Fibroblast of lung (primary cell): ENCODE data around the gene IL36B. TPM values are rescaled to one million over a fixed set of nuclear protein-coding genes. Genes with fewer than 3 reads are reported as not detected.

Experiments used
- DNase-seq, 2 donors: peaks; one replicate each; pipeline versions ENCODE4 v3.0.0 to v3.0.0-alpha.2; 2010; ENCODE audit warnings: low read depth in 2 of 2
- H2AFZ ChIP-seq: 2 replicates; pipeline ENCODE4 v1.5.1; 2012; ENCODE audit warnings: low read length, control low read depth, inconsistent platforms
- H3K27ac ChIP-seq: 2 replicates; pipeline ENCODE4 v1.5.1; 2011; ENCODE audit warnings: low read length, control low read depth; ENCODE audit not compliant: insufficient read depth
- H3K27me3 ChIP-seq: 2 replicates; pipeline ENCODE4 v1.5.1; 2011; ENCODE audit warnings: mild to moderate bottlenecking, low read length; ENCODE audit not compliant: control insufficient read depth, insufficient read depth
- H3K36me3 ChIP-seq: 2 replicates; pipeline ENCODE4 v1.5.1; 2011; ENCODE audit warnings: low read length; ENCODE audit not compliant: control insufficient read depth, insufficient read depth
- H3K4me1 ChIP-seq: 2 replicates; pipeline ENCODE4 v1.5.1; 2011; ENCODE audit warnings: low read length; ENCODE audit not compliant: control insufficient read depth, insufficient read depth; ENCODE audit errors: extremely low read depth
- H3K4me2 ChIP-seq: 2 replicates; pipeline ENCODE4 v1.5.1; 2011; ENCODE audit warnings: low read length, control low read depth; ENCODE audit not compliant: insufficient read depth; ENCODE audit errors: extremely low read depth
- H3K4me3 ChIP-seq, 4 experiments: fragments of 200-600 bp in 1 of 4; sonication (generic) in 1 of 4; replicated peaks in 1 of 4; 2 replicates each; pipeline ENCODE4 v1.5.1; 2011 to 2016; ENCODE audit warnings: low read length in 4 of 4, low read depth in 3 of 4, mild to moderate bottlenecking in 3 of 4, control low read depth in 2 of 4, inconsistent platforms in 1 of 4, mixed read lengths in 1 of 4; ENCODE audit not compliant: insufficient read depth in 1 of 4; ENCODE audit errors: control extremely low read depth in 1 of 4
- H3K79me2 ChIP-seq: 2 replicates; pipeline ENCODE4 v1.5.1; 2012; ENCODE audit warnings: mild to moderate bottlenecking, low read length, inconsistent platforms; ENCODE audit not compliant: control insufficient read depth, insufficient read depth
- H3K9ac ChIP-seq: 2 replicates; pipeline ENCODE4 v1.5.1; 2011; ENCODE audit warnings: mild to moderate bottlenecking, low read length, control low read depth; ENCODE audit not compliant: insufficient read depth
- H3K9me3 ChIP-seq: 2 replicates; pipeline ENCODE4 v1.5.1; 2012; ENCODE audit warnings: low read depth, low read length; ENCODE audit not compliant: control insufficient read depth, insufficient read depth
- H4K20me1 ChIP-seq: 2 replicates; pipeline ENCODE4 v1.5.1; 2011; ENCODE audit warnings: low read length; ENCODE audit not compliant: control insufficient read depth, insufficient read depth; ENCODE audit errors: extremely low read depth
- CTCF ChIP-seq, 2 donors: IDR thresholded peaks in 1 of 2; conservative IDR thresholded peaks in 1 of 2; 1 replicate in 1 of 2; 2 replicates in 1 of 2; pipeline ENCODE4 v1.5.1; 2011 to 2012; ENCODE audit warnings: low read length in 2 of 2, control low read depth in 1 of 2, inconsistent platforms in 1 of 2, low read depth in 1 of 2, mild to moderate bottlenecking in 1 of 2
- EZH2 ChIP-seq: IDR thresholded peaks from 2 replicates; pipeline ENCODE4 v1.5.1; 2012; ENCODE audit warnings: low read length, control low read depth, mild to moderate bottlenecking; ENCODE audit errors: missing control alignments
- polyA plus RNA-seq, 2 donors: library from polyadenylated mRNA; depleted of rRNA in 1 of 2; stranded (reverse) in 1 of 2; unstranded in 1 of 2; fragments of >200 nt; gene quantifications; 2 replicates each; pipeline ENCODE4 v1.2.1, GENCODE V29; 2011 to 2012; ENCODE audit warnings: missing spikeins in 1 of 2
- total RNA-seq: library from RNA; depleted of rRNA; stranded (reverse); fragments of >200 nt; gene quantifications from 2 replicates; pipeline ENCODE4 v1.2.1, GENCODE V29; 2014

IL36B gene
- total and polyA plus RNA-seq, 2 donors (not counting 1 experiment from before 2014, with no cell fraction given): not detected

GRCh38 chr2:113060396-113060795, 7.7 kb upstream of the IL36B start:
- Histone ChIP-seq H3K27ac (no peak overlapping the region), H3K36me3 (no peaks in the 10 kb centered on the region), H3K4me2 (no peak overlapping the region), H3K4me1 (no peaks in the 10 kb centered on the region), H4K20me1 (no peaks in the 10 kb centered on the region), H3K79me2 (no peaks in the 10 kb centered on the region), H3K27me3 (no peaks in the 10 kb centered on the region), H3K9me3 (no peaks in the 10 kb centered on the region), H3K4me3 (no peak overlapping the region), H3K9ac (no peak overlapping the region), H2AFZ (no peak overlapping the region)
- DNase-seq: no peak
- no peak for TF ChIP-seq EZH2
- no peak for TF ChIP-seq CTCF (conservative IDR thresholded peaks at IDR 0.05 in 1 of 2, IDR thresholded peaks at IDR 0.05 in 1 of 2; ENCODE audit: low read depth in 1 of 2, low read length in 2 of 2)

- Histone ChIP-seq H3K79me2 (no peaks in the 10 kb centered on the region), H3K4me2 (no peak within 1 kb of the TSS), H3K36me3 (no peaks in the 10 kb centered on the region), H3K9me3 (no peaks in the 10 kb centered on the region), H3K27ac (no peak within 1 kb of the TSS), H4K20me1 (no peaks in the 10 kb centered on the region), H3K9ac (no peak within 1 kb of the TSS), H2AFZ (no peak within 1 kb of the TSS), H3K4me1 (no peaks in the 10 kb centered on the region), H3K4me3 (no peak within 1 kb of the TSS), H3K27me3 (no peaks in the 10 kb centered on the region)
- TF ChIP-seq CTCF (conservative IDR thresholded peaks at IDR 0.05 in 1 of 2, IDR thresholded peaks at IDR 0.05 in 1 of 2; ENCODE audit: low read depth in 1 of 2, low read length in 2 of 2): no peak
- no peak for TF ChIP-seq EZH2
- no peak for DNase-seq
These were observed 6.6 kb upstream of the IL36B start, which contains the start of gene IL36RN for GRCh38 chr2:113058998-113059960. Gene IL36RN, plus strand, starts transcription at chr2:113059198. Its CDS starts 241 bp downstream, at chr2:113059439.

- Histone ChIP-seq H3K4me2 (no peak overlapping the region), H3K27me3 (no peaks in the 10 kb centered on the region), H3K79me2 (no peaks in the 10 kb centered on the region), H2AFZ (no peak overlapping the region), H3K27ac (no peak overlapping the region), H4K20me1 (no peaks in the 10 kb centered on the region), H3K4me3 (no peak overlapping the region), H3K9me3 (no peaks in the 10 kb centered on the region), H3K36me3 (no peaks in the 10 kb centered on the region), H3K4me1 (no peaks in the 10 kb centered on the region), H3K9ac (no peak overlapping the region)
- no peak for DNase-seq
- TF ChIP-seq EZH2 (no peak), CTCF (conservative IDR thresholded peaks at IDR 0.05 in 1 of 2, IDR thresholded peaks at IDR 0.05 in 1 of 2; ENCODE audit: low read depth in 1 of 2, low read length in 2 of 2) (no peak)
These were observed 5.8 kb upstream of the IL36B start for GRCh38 chr2:113058411-113058994.
